GM21717 (cell line): ENCODE results near the gene ALS2.
"Not testable (repeated sequence)": the region's sequence is repeated elsewhere in the genome, so short reads cannot be mapped to it uniquely, and the experiment has no call there.

Source experiments
- ATAC-seq: cut with Tn5 transposase; IDR thresholded peaks from one replicate; pipeline ENCODE4 v1.9.1; 2021; ENCODE audit warnings: mild to moderate bottlenecking, moderate library complexity; ENCODE audit not compliant: unreplicated experiment

The ALS2 gene

GRCh38 chr2:201678401-201678800 lies 102.3 kb downstream of the ALS2 start:
- ATAC-seq = no peak

GRCh38 chr2:201675454-201675853 lies 105.3 kb downstream of the ALS2 start:
- no peak for ATAC-seq

GRCh38 chr2:201674794-201675193 lies 105.9 kb downstream of the ALS2 start:
- no peak for ATAC-seq

GRCh38 chr2:201674298-201674697 lies 106.4 kb downstream of the ALS2 start:
- ATAC-seq = no peak

GRCh38 chr2:201673546-201673945 lies 107.2 kb downstream of the ALS2 start:
- ATAC-seq = no peak

GRCh38 chr2:201671205-201671604 lies 109.5 kb downstream of the ALS2 start:
- ATAC-seq = not testable (repeated sequence)

- no peak for ATAC-seq
Measured at GRCh38 chr2:201669865-201670264, 110.9 kb downstream of the ALS2 start.

GRCh38 chr2:201668402-201668910 lies 112.3 kb downstream of the ALS2 start:
- ATAC-seq = no peak

GRCh38 chr2:201664334-201664733 lies 116.4 kb downstream of the ALS2 start:
- no peak for ATAC-seq

- ATAC-seq = no peak
Measured at GRCh38 chr2:201661366-201661765, 119.4 kb downstream of the ALS2 start.

- ATAC-seq = no peak
Measured at GRCh38 chr2:201660293-201660895, 120.3 kb downstream of the ALS2 start.

GRCh38 chr2:201656740-201657139 lies 124.0 kb downstream of the ALS2 start:
- no peak for ATAC-seq

GRCh38 chr2:201656102-201656501 lies 124.6 kb downstream of the ALS2 start:
- no peak for ATAC-seq

- no peak for ATAC-seq
Measured at GRCh38 chr2:201654616-201655384, 125.9 kb downstream of the ALS2 start.

- ATAC-seq = no peak
Measured at GRCh38 chr2:201653221-201653620, 127.5 kb downstream of the ALS2 start.
